HFFc6 (cell line): ENCODE measurements around the gene MBNL2. TPM values are rescaled to one million over a fixed set of nuclear protein-coding genes. Genes with fewer than 3 reads are reported as not detected.
A peak's percentile ranks its signal among the peaks of the same experiment; 100 is the strongest.

Experiments used
- DNase-seq: peaks from one replicate; pipeline ENCODE4 v3.0.0-alpha.2; 2018
- H3K27ac Mint-ChIP-seq: 2 replicates; pipeline ENCODE4 v1.8.0; 2020; ENCODE audit warnings: mild to moderate bottlenecking, mixed read lengths
- H3K27me3 Mint-ChIP-seq: 2 replicates; pipeline ENCODE4 v1.8.0; 2021; ENCODE audit warnings: mild to moderate bottlenecking, moderate library complexity, mixed read lengths; ENCODE audit not compliant: insufficient read depth
- H3K36me3 Mint-ChIP-seq: 2 replicates; pipeline ENCODE4 v1.8.0; 2021; ENCODE audit warnings: low read depth, mixed read lengths
- H3K4me1 Mint-ChIP-seq: 2 replicates; pipeline ENCODE4 v1.8.0; 2020; ENCODE audit warnings: low read depth, mixed read lengths
- H3K4me3 Mint-ChIP-seq: 2 replicates; pipeline ENCODE4 v1.8.0; 2020; ENCODE audit warnings: mild to moderate bottlenecking, moderate library complexity, mixed read lengths
- H3K9me3 Mint-ChIP-seq: 2 replicates; pipeline ENCODE4 v1.8.0; 2020; ENCODE audit warnings: mild to moderate bottlenecking, mixed read lengths
- CTCF ChIP-seq: fragments of 200-600 bp; sonication (generic); IDR thresholded peaks from 2 replicates; pipeline ENCODE4 v1.5.0; 2021; ENCODE audit warnings: antibody characterized with exemption, mild to moderate bottlenecking
- total RNA-seq, 6 experiments: library from RNA; stranded (reverse); fragmentation: NEBNext Ultra II Directional; extraction: Animal tissue kit (Norgen Biotek cat#: 25700); gene quantifications; 2 replicates in 1 of 6; 3 replicates in 5 of 6; pipeline ENCODE4 v1.2.3, GENCODE V29; 2021

The MBNL2 gene
- total RNA-seq, 6 experiments from 2014 or later, result 78.5 to 138 (median 99.8) TPM

- H3K9me3 Mint-ChIP-seq, result no peaks in the 10 kb centered on the region
- no peak for DNase-seq
- H3K4me3 Mint-ChIP-seq, result no peak overlapping the region
- H3K27me3 Mint-ChIP-seq, result no peaks in the 10 kb centered on the region; the same call in 1 of the 2 replicates
- H3K4me1 Mint-ChIP-seq, result peaks cover 26% of the 10 kb centered on the region
- TF ChIP-seq CTCF, result no peak
- H3K36me3 Mint-ChIP-seq, result peaks cover 25% of the 10 kb centered on the region
- H3K27ac Mint-ChIP-seq, result no peak overlapping the region
Measured at GRCh38 chr13:97220151-97220900, 1.8 kb upstream of the MBNL2 start.

GRCh38 chr13:97221046-97221445, 1.1 kb upstream of the MBNL2 start:
- no peak overlapping the region for H3K27ac Mint-ChIP-seq
- TF ChIP-seq CTCF, result no peak
- H3K4me3 Mint-ChIP-seq, result no peak overlapping the region

GRCh38 chr13:97221466-97221865, 667 bp upstream of the MBNL2 start:
- no peak overlapping the region for H3K27ac Mint-ChIP-seq
- peaks cover 31% of the 10 kb centered on the region for H3K36me3 Mint-ChIP-seq
- no peak for TF ChIP-seq CTCF
- H3K4me1 Mint-ChIP-seq, result peaks cover 37% of the 10 kb centered on the region
- H3K4me3 Mint-ChIP-seq, result peak overlapping the region; percentile 99
- H3K27me3 Mint-ChIP-seq, result no peaks in the 10 kb centered on the region; the same call in 1 of the 2 replicates
- DNase-seq, result no peak
- no peaks in the 10 kb centered on the region for H3K9me3 Mint-ChIP-seq

More at GRCh38 chr13:97221046-97221445, 1.1 kb upstream of the MBNL2 start:
- DNase-seq, result no peak
- Mint-ChIP-seq H3K36me3 (peaks cover 31% of the 10 kb centered on the region), H3K4me1 (peaks cover 33% of the 10 kb centered on the region), H3K27me3 (no peaks in the 10 kb centered on the region; the same call in 1 of the 2 replicates), H3K9me3 (no peaks in the 10 kb centered on the region)

- no peaks in the 10 kb centered on the region for H3K9me3 Mint-ChIP-seq
- peak overlapping the region; percentile 99 for H3K4me3 Mint-ChIP-seq
- no peak for TF ChIP-seq CTCF
- peaks cover 41% of the 10 kb centered on the region for H3K36me3 Mint-ChIP-seq
- H3K4me1 Mint-ChIP-seq, result peaks cover 54% of the 10 kb centered on the region
- H3K27ac Mint-ChIP-seq, result peak overlapping the region; percentile 93
- no peak for DNase-seq
- no peaks in the 10 kb centered on the region; the same call in 1 of the 2 replicates for H3K27me3 Mint-ChIP-seq
Measured at GRCh38 chr13:97223037-97223710, 1.0 kb downstream of the MBNL2 start.

GRCh38 chr13:97223711-97224541, 1.8 kb downstream of the MBNL2 start:
- DNase-seq, result peak; percentile 84
- H3K4me3 Mint-ChIP-seq, result peak overlapping the region; percentile 99
- H3K9me3 Mint-ChIP-seq, result no peaks in the 10 kb centered on the region
- H3K36me3 Mint-ChIP-seq, result peaks cover 42% of the 10 kb centered on the region
- H3K27ac Mint-ChIP-seq, result peak overlapping the region; percentile 93
- H3K27me3 Mint-ChIP-seq, result no peaks in the 10 kb centered on the region; the same call in 1 of the 2 replicates
- H3K4me1 Mint-ChIP-seq, result peaks cover 60% of the 10 kb centered on the region
- TF ChIP-seq CTCF, result no peak
